GM18907 (cell line): ENCODE data around the gene NTM.

Experiments
- ATAC-seq: cut with Tn5 transposase; IDR thresholded peaks from one replicate; pipeline ENCODE4 v1.9.1; 2021; ENCODE audit warnings: mild to moderate bottlenecking, moderate library complexity; ENCODE audit not compliant: unreplicated experiment

NTM gene

GRCh38 chr11:131975619-131976018, 605.2 kb downstream of the NTM start:
- ATAC-seq = no peak

DNA sequence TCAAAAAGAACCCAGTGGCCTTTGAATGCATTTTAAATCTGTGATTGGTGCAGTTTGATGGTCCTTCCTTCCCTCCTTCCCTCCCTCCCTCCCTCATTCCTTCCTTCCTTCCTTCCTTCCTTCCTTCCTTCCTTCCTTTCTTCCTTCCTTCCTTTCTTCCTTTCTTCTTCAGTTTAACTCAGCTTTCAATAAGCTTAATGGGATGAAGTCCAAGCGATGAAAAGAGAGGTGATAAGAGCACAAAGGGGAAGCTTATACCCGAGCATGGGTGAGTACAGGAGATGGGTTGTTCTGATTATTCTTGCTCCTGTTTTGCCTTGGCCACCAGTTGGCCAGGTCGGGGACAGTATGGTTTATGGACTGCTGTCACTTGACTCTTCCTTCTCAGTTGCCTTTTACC, 605.6 kb downstream of the NTM start:
- no peak for ATAC-seq

- no peak for ATAC-seq
These were observed 606.8 kb downstream of the NTM start for GRCh38 chr11:131977231-131977630.

DNA sequence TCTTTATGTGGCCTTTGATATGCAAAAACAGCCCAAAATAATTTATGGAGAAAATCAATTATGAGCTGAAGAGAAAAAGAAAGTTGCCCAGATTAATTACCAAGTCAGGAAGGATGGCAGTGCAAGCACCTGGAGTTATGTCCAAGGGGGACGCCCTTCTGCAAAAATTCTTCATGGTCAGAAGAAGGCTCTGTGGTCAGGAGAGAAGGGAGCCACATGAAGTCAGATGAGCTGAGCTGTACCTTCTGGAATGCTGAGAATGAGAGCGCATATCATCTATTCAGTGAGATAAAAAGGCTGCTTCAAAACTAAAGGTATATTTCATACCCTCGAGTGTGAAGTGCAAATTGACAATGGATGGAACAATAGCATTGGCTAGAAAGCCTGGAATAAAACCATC, 607.4 kb downstream of the NTM start:
- ATAC-seq = no peak

DNA sequence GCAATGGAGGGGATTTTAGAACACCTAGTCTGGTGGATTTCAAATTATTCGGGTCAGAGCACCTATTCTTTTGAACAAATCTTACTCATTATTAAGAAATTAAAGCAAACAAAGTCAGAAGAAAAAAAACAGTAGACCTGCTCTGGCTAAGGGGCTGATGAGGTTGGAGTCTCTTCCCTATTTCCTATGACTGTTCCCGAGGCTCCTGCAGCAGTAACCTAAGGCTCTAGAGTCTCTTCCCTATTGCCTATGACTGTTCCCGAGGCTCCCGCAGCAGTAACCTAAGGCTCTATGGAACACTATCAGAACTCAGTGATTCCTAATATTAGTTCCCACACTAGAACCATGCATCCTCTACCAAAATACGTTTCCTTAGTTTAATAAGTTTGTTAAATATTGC, 607.9 kb downstream of the NTM start:
- no peak for ATAC-seq

DNA sequence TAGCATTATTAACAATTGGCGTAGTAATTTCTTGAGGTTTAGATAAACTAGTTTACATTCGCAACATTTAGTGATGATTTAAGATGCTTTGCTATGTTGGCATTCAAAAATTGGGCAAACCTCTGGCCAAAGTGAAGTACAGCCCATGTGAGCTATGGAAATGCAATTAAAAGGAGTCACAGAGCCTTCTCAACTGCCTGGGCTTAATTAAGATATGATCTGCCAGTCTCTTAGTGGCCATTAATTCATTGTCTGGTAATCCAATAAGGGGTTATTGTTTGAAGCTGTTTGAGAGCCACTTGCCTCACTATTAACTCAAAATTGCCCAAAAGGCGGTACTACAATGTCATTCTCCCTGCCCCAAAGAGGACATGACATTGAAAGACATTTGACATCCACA, 608.9 kb downstream of the NTM start:
- ATAC-seq = no peak

DNA sequence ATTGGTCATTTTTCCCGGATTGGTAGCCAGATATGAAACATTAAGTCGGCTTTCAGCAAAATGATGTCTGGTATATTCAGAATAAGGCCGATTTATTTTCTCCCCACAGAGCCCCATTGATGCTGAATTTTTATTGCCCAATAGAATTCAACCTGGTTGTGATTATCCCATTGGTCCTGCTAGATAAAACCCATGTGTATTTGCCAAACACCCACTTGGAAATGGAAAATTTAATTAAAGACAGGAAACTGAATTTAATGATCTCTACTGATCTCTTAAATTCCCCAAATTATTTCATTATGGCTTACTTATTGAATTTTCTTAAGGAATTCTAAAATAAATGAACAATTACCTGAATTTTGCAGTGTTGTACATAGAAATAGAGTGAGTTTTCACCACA, 609.8 kb downstream of the NTM start:
- ATAC-seq = no peak

GRCh38 chr11:131980888-131981668, 610.7 kb downstream of the NTM start:
- ATAC-seq = no peak

GRCh38 chr11:131982154-131982553, 611.7 kb downstream of the NTM start:
- ATAC-seq = no peak

- ATAC-seq = no peak
These were observed 615.5 kb downstream of the NTM start for GRCh38 chr11:131985846-131986301.

DNA sequence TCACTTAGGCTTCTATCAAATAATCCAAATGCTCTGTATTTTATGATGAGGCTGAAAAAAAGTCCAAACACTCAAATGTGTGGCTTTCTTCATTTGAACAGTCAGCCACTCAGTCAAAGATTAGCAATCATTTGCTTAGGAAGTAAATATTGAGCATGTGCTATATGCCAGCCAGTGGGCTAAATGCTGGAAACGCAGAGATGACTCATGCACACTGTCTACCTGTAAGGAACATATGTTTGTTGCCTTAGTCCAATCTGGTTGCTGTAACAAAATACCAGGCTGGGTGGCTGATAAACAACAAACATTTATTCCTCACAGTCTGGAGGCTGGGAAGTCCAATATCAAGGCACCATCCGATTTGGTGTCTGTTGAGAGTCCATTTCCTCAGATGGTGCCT, 617.3 kb downstream of the NTM start:
- ATAC-seq = no peak

- no peak for ATAC-seq
These were observed 621.2 kb downstream of the NTM start for GRCh38 chr11:131991606-131992005.

DNA sequence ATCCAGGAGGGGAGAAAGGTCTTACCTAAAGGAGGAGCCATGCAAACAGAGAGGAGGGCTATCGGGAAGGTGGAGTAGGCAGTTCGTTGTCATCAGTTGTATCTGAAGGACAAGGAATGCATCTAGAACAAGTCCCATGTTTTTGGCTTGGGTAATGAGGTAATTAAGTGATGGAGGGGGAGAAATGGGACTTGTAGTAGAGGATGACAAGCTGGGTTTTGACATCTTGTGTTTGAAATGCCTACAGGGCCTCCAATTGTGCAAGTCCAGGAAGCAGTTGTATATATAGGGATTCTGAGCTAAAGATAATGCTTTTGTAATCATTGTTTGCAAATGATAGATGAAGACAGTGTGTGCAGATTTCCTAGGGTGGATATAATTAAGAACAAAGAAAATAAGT, 622.8 kb downstream of the NTM start:
- no peak for ATAC-seq

DNA sequence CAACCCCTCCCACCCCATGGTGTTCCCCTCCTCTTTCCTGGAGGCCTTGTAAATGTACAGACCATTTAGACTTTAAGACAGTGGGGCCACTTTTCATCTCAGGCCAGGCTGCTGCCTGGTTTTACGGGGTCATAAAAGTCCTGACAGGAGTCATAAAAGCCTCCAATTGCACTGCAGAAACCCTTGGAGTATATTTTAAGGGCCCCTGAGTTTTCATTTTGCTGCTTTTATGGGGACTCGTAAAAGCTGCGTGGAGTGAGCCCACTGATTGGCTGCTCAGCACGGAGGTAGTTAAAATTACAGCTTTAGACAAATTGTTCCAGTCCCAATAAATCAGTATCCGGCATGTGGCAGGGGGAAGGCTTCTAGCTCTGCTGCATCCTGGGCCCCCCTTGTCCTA, 627.6 kb downstream of the NTM start:
- ATAC-seq = no peak

DNA sequence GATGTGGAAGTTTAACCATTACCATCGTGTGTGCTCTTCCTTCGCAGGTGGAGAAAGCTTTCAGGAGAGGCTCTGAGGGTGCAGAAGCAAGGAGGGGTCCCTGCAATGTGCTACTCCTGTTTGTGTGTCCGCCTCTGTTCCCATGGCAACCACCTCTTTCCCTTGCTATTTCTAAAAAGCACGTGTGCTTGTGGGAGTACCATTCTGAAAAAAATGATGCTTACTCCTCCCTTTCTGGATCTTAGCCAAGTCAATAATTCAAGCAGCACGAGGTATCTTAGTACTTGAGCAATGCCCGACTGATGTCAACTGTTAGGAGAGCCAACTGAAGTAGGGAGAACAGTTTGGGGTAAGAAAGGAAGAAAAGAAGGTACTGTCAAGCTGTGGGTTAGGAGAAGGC, 628.7 kb downstream of the NTM start:
- no peak for ATAC-seq

DNA sequence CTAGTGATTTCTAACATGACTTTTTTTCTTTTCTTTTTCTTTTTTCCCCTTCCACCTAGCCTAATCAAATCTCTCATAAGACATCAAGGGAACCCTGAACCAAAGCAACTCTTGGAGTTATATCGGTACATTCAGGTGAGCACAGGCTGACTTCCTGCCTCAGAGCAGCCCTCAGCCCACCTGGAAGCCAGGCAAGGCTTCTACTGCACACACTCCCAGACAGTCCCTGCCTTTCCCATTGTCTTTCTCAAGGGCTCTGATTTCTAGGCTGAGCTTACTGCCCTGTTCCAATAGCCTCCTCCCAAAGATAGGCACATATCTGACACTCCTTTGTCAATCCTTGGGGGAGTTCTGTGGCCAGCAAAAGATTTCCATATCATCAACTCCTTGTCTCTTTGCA, 629.5 kb downstream of the NTM start:
- no peak for ATAC-seq

DNA sequence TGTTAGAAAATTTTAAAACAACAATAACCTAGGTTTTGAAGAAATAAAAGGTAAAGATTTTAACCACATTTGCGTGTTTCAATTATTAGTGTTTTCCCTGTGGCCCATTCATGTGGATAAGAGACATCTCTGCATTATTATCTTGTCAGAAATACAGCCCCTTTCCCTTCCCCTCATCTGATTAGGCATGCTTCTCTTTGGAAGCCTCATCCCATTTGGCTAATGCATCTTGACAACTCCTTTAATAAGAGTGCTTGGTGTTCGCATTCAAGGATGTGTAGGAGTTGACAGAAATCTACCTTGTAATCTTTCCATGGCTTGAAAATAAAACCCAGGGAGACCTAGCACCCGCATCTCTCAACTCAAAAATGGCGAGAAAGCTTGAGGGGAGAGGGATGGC, 635.5 kb downstream of the NTM start:
- no peak for ATAC-seq

- ATAC-seq = no peak
These were observed 636.6 kb downstream of the NTM start for GRCh38 chr11:132006884-132007580.

GRCh38 chr11:132008226-132008625, 637.8 kb downstream of the NTM start:
- no peak for ATAC-seq

- ATAC-seq = no peak
These were observed 638.5 kb downstream of the NTM start for GRCh38 chr11:132008872-132009271.

- ATAC-seq = no peak
These were observed 649.6 kb downstream of the NTM start for GRCh38 chr11:132020001-132020400.

DNA sequence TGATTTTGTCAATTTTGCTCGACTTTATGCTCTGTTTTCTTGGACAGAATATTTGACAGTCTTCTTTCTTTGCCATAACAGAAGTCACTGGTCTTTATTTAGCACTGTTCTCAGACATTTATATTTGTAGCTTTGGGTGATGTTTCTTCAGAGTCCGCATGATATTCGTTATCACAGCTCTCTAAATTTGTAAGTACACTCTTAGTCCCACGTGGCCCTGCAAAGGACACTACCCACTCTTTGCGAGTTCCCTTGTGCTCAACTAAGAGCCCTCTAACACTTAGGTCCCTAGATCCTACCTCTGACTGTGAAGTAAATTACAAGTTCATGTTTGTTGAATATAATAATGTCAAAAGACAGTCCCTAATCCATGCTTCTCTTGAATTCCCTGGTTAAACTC, 651.9 kb downstream of the NTM start:
- no peak for ATAC-seq
